Skeletal muscle cell (primary cell): ENCODE measurements around the gene ROR1.
"Not testable (repeated sequence)": the region's sequence is repeated elsewhere in the genome, so short reads cannot be mapped to it uniquely, and the experiment has no call there.

Source experiments
- DNase-seq: peaks from one replicate; pipeline ENCODE4 v3.0.0-alpha.2; 2010; ENCODE audit warnings: low read depth
- H3K4me3 ChIP-seq: 2 replicates; pipeline ENCODE4 v1.5.1; 2011; ENCODE audit warnings: low read depth, mild to moderate bottlenecking, control low read depth, low read length, moderate library complexity

ROR1 gene

GRCh38 chr1:63756839-63757238 is 17.0 kb upstream of the ROR1 start:
- DNase-seq = no peak
- H3K4me3 ChIP-seq = no peak overlapping the region

DNA sequence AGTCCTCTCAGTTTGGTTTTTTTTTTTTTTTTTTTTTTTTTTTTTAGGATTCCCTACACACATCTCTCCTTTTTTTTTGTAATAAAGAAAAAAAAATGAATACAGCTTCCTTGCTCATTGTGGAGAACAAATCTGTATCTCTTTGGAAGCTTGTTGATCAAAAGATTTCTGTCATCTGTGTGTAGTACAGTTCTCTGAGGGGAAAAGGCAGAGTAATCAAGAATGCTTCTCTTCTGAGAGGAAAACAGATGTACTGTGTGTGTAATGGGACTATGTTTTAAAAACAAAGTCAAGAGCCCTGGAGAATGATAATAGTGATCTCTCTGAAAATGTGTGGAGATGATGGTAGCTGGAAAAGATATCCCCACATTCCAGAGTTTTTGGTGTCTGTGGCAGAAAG is 16.5 kb upstream of the ROR1 start:
- no peak overlapping the region for H3K4me3 ChIP-seq
- no peak for DNase-seq

DNA sequence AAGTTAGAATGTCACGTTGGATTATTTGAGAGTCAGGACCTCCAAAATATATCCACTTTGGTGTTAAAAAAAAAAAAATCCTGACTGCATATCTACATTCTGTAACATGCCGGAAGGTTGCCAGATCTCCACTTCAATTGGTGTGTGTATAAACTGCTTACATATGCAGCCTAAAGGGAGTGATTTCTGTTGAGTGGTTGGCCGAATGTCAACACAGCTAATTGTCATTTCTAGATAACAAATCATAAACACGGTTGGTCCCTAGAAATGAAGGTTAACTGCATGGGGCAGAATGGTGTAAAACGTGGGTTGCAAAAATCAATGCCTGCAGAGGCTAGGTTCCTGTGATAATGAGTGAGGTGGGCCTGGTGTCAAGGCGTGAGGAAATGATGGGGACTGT is 15.0 kb upstream of the ROR1 start:
- no peak overlapping the region for H3K4me3 ChIP-seq
- no peak for DNase-seq

DNA sequence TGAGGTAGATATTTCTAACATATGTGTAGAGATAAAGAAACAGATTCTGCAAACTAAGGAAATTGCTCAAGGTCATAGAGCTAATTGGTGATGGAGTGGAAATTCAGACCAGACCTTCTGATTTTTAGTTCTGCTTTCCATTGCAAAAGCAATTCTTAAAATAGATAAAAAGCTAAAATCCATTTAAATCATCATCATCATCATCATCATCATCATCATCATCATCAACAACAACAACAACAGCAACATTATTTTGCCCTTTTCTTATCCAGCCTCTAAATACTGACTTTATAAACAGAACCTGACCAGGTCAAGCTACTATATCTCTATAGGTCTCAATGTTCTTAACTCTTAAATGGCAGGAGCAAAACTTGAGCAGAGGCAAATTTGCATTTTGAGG is 14.0 kb upstream of the ROR1 start:
- H3K4me3 ChIP-seq = no peak overlapping the region
- DNase-seq = no peak

- no peak overlapping the region for H3K4me3 ChIP-seq
- no peak for DNase-seq
These were observed 3.4 kb upstream of the ROR1 start for GRCh38 chr1:63770381-63770780.

- no peak for DNase-seq
- no peak overlapping the region for H3K4me3 ChIP-seq
These were observed 1.6 kb upstream of the ROR1 start for GRCh38 chr1:63772201-63772600.

DNA sequence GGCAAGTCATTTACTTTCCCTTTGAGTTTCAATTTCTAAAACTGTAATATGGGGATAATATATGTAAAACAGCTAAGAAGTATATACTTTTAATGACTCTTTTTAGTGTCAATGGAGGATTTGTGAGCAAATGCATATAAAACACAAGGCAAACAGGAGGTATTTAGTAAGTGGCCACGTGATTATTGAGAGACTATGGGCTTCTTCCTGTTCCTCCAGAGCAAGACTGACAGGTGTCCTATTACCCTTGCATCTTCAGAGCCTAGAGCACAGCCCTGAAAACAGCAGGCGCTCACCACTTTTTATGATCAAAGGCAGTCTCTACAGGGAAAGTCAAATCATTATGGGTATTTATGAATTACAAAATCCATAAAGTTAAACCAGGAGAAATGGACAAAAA is 941 bp upstream of the ROR1 start:
- H3K4me3 ChIP-seq = no peak overlapping the region
- no peak for DNase-seq

DNA sequence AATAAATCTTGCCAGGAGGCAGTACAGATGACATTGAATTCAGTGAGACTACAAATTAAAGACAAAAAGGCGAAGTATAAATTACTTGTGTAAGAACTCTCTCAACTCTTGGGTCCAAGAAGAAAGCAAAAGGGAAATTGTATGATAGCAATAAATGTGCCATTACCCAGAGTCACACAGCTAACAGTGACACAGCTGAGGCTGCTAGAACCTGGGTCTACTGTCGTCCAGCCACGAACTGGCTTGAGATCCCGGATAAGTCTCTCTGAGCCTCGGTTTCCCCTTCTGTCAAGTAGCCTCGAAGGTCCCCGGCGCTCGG is 362 bp upstream of the ROR1 start:
- peak overlapping the region; percentile 87 for H3K4me3 ChIP-seq
- no peak for DNase-seq

DNA sequence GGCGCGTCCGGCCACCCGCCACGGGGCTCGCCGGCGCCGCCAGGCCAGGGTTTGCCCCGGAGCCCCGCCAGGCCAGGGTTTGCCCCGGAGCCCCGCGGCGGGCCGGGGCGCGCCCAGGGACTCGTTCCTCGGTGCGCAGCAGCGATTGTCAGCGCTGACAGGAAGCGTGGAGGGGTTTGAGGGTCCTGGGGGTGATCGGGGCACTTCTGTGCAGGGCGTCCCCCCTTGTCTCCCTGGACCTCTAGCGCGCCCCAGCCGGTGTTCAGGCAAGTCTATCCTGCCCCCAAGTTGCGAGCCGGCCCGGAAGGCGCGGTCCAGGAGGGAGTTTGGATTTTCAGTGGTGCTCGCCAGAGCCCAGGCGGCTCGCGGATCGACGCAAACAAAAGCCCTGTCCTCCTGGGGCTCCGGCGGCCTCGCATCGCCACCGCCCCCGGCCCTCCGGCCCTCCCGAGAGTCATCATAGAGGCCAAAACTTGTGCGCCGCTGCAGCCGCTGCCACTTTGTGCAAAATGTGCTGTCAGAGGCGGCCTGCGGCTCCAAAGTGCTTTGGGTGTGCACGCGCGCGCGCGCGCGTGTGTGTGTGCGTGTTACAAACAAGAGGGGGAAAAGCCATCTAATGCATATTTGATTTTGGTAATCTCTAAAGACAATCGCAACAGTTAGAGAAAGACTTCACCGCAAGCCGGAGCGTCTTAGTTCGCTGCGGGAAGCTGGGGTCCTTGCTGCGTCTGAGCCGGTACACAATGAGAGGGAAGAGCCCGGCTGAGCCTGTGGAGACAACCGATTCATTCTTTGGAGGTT is 1.0 kb downstream of the ROR1 start:
- H3K4me3 ChIP-seq = peak overlapping the region; percentile 87
- DNase-seq = no peak

DNA sequence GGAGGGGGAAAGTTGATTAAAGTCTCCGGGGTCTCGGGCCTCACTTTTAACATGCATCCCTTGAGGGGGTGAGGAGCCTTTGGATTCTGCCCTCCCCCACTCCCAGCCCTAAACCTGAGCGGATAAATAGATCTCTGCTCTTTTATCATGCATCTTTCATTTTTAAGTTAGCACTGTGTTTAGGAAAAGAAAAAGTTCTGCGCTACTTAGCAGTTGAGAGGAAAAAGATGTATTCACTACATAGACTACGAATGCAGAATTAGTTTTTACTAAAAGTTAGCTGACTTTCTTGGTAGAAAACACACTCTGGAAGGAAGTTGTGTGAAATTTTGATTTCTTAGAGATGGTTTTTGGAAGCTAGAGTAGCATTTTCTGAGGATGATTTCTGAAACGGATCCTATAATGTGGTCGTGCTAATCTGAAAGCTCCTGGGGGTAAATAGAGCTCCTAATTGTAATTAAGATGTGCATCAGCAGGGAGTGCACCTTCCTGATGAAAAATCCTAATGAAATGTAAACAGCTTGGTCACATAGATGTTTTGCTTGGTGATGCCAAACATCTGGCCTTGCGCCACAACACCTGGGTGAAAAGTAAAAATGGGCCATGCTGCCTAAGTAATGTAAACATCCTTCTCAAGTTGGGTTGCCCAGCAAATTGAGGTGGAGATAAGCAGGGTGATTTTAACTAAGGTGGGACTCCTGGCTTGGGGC is 1.8 kb downstream of the ROR1 start:
- no peak for DNase-seq
- H3K4me3 ChIP-seq = peak overlapping the region; percentile 87

- H3K4me3 ChIP-seq = no peak overlapping the region
- no peak for DNase-seq
These were observed 3.5 kb downstream of the ROR1 start for GRCh38 chr1:63777286-63777685.

- H3K4me3 ChIP-seq = no peak overlapping the region
- no peak for DNase-seq
These were observed 4.4 kb downstream of the ROR1 start for GRCh38 chr1:63777965-63778880.

- no peak overlapping the region for H3K4me3 ChIP-seq
- no peak for DNase-seq
These were observed 5.8 kb downstream of the ROR1 start for GRCh38 chr1:63779338-63780211.

DNA sequence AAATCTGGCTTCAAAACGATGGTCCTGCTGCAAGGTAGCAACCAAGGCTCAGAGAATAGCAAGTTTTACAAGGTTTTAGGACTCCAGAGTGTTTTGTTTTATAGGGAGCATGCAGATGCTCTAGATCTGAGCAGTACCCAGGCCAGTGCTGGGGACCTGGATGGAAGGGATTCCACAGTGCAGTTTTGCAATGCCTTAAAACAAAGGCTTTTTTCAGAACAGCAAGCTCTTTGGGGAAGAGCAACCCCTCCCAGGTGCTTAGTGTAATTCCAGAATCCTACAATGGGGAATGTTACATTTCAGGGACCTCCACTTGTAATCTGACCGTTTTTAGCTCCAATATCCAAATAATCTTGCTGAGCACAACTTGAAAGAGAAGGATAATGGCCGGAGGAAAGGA is 6.7 kb downstream of the ROR1 start:
- H3K4me3 ChIP-seq = no peak overlapping the region
- no peak for DNase-seq

DNA sequence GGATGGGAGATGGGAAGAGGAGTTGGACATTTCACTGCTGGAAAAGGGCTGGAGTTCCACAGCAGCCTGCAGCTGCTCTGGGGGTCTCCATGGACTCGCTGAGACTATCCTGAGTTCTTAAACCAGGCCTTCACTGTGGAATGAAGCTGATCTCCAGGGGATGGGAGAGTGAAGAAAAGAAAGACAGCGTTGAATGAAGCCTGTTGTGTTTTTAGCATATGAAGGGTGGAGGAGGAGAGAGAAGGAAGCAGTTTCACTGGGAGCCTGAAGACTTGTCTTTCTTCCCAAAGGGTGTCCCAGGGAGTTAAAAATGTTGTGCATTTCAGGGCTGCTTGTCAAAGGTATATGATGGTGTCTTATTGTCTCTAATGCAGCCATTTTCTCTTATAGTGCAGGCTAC is 9.2 kb downstream of the ROR1 start:
- H3K4me3 ChIP-seq = no peak overlapping the region
- DNase-seq = no peak

DNA sequence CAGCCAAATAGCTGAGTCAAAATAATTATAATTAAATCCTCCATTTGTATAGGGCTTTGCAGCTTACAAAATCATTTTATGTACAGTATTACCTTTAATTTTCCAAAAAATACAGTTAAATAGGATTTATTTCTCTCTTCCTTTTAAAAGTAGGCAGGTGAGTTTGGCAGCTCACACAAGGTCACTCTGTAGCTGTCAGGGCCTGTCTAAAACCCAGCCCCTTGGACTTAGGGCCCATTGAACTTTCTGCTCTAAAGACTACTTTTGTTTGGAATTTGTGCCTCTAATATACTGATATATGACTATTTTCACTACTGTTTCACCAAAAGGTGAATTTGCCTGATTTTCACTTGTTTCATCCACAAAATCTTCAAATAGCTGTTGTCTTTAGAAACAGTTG is 10.3 kb downstream of the ROR1 start:
- no peak overlapping the region for H3K4me3 ChIP-seq
- DNase-seq = no peak

- no peak for DNase-seq
- H3K4me3 ChIP-seq = no peak overlapping the region
These were observed 10.9 kb downstream of the ROR1 start for GRCh38 chr1:63784489-63785390.

DNA sequence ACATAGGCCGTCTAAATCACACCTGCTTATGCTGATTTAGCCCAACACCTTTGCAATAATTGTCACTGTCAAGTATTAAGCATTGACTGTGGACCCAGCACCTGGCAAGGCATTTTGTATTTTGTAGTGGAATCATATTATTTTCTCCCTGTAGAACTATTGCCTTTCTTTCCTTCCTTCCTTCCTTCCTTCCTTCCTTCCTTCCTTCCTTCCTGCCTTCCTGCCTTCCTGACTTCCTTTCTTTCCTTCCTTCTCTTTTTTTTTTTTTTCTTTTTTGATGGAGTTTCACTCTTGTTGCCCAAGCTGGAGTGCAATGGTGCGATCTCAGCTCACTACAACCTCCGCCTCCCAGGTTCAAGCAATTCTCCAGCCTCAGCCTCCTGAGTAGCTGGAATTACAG is 13.5 kb downstream of the ROR1 start:
- not testable (repeated sequence) for DNase-seq, H3K4me3 ChIP-seq
